ENCODE data around the gene GAB4.
A peak's percentile ranks its signal among the peaks of the same experiment; 100 is the strongest.
"Not testable (repeated sequence)": the region's sequence is repeated elsewhere in the genome, so short reads cannot be mapped to it uniquely, and the experiment has no call there.

Gene GAB4

DNA sequence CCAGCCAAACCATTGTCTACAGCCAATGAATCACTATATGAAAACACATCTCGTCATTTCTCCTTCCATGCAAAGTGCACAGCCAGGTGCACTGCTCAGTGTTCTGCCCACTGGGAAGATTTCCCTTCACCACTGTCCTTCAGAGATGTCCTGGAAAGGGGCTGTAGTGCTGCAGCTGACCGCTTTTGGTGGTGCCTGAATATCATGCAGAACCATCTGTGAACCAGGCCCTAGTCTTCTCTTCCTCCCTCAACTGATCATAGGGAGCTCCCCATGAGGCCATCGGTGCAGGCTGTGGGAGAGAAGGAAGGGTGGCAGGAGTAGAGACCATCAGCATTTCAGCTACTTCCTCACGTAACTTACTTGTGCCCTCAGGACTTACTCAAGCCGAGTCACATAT, 70.2 kb downstream of the GAB4 start:
- in situ Hi-C loops (cut with MboI; ENCODE audit: low sequenced_read_pairs, unreplicated experiment), result no loop called here
- DNase-seq (ENCODE audit: low spot score), result no peak
- TF ChIP-seq, protein P1, sequence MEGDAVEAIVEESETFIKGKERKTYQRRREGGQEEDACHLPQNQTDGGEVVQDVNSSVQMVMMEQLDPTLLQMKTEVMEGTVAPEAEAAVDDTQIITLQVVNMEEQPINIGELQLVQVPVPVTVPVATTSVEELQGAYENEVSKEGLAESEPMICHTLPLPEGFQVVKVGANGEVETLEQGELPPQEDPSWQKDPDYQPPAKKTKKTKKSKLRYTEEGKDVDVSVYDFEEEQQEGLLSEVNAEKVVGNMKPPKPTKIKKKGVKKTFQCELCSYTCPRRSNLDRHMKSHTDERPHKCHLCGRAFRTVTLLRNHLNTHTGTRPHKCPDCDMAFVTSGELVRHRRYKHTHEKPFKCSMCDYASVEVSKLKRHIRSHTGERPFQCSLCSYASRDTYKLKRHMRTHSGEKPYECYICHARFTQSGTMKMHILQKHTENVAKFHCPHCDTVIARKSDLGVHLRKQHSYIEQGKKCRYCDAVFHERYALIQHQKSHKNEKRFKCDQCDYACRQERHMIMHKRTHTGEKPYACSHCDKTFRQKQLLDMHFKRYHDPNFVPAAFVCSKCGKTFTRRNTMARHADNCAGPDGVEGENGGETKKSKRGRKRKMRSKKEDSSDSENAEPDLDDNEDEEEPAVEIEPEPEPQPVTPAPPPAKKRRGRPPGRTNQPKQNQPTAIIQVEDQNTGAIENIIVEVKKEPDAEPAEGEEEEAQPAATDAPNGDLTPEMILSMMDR (IDR thresholded peaks at IDR 0.05; ENCODE audit: borderline replicate concordance, control extremely low read depth, extremely low read depth, insufficient read depth, missing control alignments), result no peak

DNA sequence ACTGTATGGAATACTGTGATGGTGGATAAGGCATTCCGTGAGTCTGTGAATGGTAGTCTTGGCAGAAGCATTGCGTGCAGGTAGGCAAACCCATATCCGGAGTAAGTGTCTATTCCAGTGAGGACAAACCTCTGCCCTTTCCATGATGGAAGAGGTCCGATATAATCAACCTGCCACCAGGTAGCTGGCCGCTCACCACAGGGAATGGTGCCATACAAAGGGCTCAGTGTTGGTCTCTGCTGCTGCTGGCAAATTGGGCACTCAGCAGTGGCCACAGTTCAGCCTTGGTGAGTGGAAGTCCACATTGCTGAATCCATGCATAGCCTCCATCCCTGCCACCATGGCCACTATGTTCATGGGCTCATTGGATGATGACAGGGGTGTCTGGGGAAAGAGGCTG, 70.8 kb downstream of the GAB4 start:
- DNase-seq (ENCODE audit: low spot score); in situ Hi-C loops (cut with MboI; ENCODE audit: low sequenced_read_pairs, unreplicated experiment): not testable (repeated sequence)

DNA sequence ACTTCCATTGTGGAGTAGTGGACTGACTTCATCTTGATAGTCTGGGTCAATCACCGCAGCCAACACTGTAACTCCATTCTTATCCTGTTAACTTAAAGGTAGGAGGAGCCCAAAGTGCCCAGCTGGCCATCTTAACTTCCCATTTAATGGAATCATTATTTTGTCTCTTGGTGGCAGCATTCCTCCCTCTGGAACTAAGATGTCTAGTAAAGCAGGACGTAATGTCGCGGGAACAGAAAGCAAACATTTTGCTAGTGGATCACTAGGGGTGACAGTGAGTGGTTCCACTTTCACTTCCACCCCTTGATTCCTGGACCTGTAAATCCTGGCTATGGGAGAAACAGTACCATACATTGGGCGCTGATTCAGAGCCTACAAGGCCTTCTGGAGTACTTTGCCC, 71.4 kb downstream of the GAB4 start:
- DNase-seq (ENCODE audit: low spot score), result no peak
- TF ChIP-seq, protein P1 (IDR thresholded peaks at IDR 0.05; ENCODE audit: borderline replicate concordance, control extremely low read depth, extremely low read depth, insufficient read depth, missing control alignments), result no peak
- in situ Hi-C loops (cut with MboI; ENCODE audit: low sequenced_read_pairs, unreplicated experiment), result no loop called here

DNA sequence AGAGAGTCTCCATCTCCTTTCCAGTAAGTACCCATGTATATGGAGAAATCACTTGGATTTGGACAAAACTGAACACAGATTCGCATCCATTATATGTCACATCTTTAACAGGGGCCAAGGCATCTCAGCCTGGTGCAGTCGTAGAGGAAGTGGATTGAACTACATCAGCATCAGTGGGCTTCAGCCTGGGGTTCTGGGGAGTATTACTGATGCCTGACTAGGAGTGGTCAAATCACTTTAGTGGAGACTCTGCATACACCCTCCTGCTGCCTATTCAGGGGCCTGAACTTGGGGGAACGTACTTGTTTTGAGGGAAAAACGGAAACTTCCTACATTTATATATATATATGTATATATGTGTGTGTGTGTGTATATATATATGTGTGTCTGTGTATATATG, 72.8 kb downstream of the GAB4 start:
- no peak for DNase-seq (ENCODE audit: low spot score)
- in situ Hi-C loops (cut with MboI; ENCODE audit: low sequenced_read_pairs, unreplicated experiment), result no loop called here
- TF ChIP-seq, protein P1 (IDR thresholded peaks at IDR 0.05; ENCODE audit: borderline replicate concordance, control extremely low read depth, extremely low read depth, insufficient read depth, missing control alignments), result no peak

DNA sequence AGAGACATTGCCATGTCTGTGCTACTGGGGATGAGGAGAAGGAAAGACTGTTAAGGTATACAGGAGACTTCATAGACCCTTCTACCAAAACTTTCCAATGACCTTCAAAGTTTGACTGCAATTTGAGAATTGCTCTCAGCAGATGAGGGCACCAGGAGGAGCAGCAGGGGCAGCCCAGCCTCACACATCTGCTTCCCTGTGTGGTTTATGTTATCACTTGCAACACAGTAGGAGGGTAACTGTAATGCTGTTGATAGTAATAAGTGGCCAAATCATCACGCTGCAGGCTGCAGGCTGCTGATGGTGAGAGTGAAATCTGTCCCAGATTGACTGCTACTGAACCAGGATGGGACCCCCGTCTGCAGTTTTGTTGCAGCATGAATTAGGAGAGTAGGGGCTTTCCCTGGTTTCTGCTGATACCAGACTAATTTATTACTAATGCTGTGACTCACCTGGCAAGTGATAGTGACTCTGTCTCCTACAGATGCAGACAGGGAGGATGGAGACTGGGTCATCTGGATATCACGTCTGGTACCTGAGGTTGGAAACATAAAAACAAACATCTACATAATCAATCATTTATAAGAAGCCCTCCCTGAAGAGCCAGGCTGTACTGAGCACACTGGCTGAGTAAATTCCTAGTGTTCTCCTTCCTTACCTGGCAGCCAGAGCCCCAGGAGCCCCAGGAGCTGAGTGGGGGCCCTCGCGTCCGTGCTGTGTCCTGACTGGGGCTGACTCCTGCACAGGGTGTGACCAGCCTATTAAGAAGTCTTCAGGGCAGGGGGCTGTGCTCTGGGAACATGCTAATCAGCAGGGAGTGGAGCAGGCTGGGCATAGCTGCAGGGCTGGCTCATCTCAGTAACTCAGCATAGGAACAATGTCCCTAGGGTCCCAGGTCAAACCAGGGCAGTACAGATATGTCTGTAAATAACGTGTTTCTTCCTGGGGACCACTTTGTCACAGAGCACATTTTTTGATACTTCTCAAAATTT, 74.4 kb downstream of the GAB4 start:
- TF ChIP-seq, protein P1 (IDR thresholded peaks at IDR 0.05; ENCODE audit: borderline replicate concordance, control extremely low read depth, extremely low read depth, insufficient read depth, missing control alignments), result no peak
- in situ Hi-C loops (cut with MboI; ENCODE audit: low sequenced_read_pairs, unreplicated experiment), result no loop called here
- no peak for DNase-seq (ENCODE audit: low spot score)

DNA sequence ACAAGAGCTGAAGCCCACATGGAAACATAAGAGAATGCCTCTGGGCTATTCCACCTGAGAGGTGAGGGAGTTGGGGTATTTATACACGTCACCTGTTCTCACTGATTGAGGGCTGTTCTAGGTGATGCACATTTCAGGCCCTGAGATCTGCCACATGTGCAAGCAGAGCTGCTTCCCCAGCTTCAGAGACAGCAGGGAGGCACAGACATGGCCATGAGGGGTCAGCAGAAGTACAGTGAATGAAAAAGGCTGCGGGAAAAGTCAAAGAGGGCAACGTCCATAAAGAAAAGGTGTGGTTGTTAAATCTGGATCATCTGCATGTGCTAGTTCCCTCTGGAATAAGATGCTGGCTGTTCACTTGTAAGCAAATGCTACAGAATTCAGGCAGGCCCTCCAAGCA, 75.4 kb downstream of the GAB4 start:
- in situ Hi-C loops (cut with MboI; ENCODE audit: low sequenced_read_pairs, unreplicated experiment), result no loop called here
- TF ChIP-seq, protein P1 (IDR thresholded peaks at IDR 0.05; ENCODE audit: borderline replicate concordance, control extremely low read depth, extremely low read depth, insufficient read depth, missing control alignments), result peak; percentile 19
- DNase-seq (ENCODE audit: low spot score), result no peak

DNA sequence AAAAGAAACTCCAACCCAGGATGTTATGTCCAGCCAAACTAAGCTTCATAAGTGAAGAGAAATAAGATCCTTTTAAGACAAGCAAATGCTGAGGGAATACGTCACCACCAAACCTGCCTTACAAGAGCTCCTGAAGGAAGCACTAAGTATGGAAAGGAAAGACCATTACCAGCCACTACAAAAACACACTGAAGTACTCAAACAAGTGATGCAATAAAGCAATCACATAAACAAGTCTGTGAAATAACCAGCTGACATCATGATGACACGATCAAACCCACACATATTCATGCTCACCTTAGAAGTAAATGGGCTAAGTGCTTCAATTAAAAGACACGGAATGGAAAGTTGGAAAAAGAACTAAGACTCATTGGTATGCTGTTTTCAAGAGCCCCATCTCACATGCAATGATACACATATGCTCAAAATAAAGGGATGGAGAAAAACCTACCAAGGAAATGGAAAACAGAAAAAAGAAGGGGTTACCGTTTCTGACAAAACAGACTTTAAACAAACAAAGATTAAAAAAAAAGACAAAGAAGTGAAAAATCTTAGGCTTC, 82.5 kb downstream of the GAB4 start:
- TF ChIP-seq, protein P1 (IDR thresholded peaks at IDR 0.05; ENCODE audit: borderline replicate concordance, control extremely low read depth, extremely low read depth, insufficient read depth, missing control alignments), result no peak
- no peak for DNase-seq (ENCODE audit: low spot score)
- in situ Hi-C loops (cut with MboI; ENCODE audit: low sequenced_read_pairs, unreplicated experiment), result loop anchor here (10.0 kb wide), 1 partner anchor 119 kb away; no protein-coding TSS in a partner anchor

Data from GM13976 (cell line).